HAP-1 (cell line): ENCODE data around the gene MYRFL.

ENCODE experiments used
- DNase-seq, 2 experiments: peaks; one replicate each; pipeline ENCODE4 v3.0.0-alpha.2; 2016 to 2020; ENCODE audit warnings: low spot score in 2 of 2
- H3K27me3 ChIP-seq: fragments of 250-450 bp; sonication (Bioruptor Pico); 2 replicates; pipeline ENCODE4 v1.5.1; 2020; ENCODE audit warnings: low read depth, mild to moderate bottlenecking, moderate library complexity
- H3K36me3 ChIP-seq: fragments of 250-450 bp; sonication (Bioruptor Pico); replicated peaks from 2 replicates; pipeline ENCODE4 v1.5.1; 2020; ENCODE audit warnings: mild to moderate bottlenecking
- H3K4me1 ChIP-seq: fragments of 250-450 bp; sonication (Bioruptor Pico); 2 replicates; pipeline ENCODE4 v1.5.1; 2020; ENCODE audit warnings: mild to moderate bottlenecking
- H3K4me3 ChIP-seq: fragments of 250-450 bp; sonication (Bioruptor Pico); 2 replicates; pipeline ENCODE4 v1.5.1; 2020; ENCODE audit warnings: mild to moderate bottlenecking, moderate library complexity
- H3K9me3 ChIP-seq: fragments of 250-450 bp; sonication (Bioruptor Pico); 2 replicates; pipeline ENCODE4 v1.5.1; 2020; ENCODE audit warnings: mild to moderate bottlenecking, moderate library complexity
- in situ Hi-C: fragments of 300-500 bp; cut with MboI; formaldehyde crosslinking; loops from 3 replicates; pipeline ENCODE4 v1.14.3; 2020; ENCODE audit warnings: low sequenced_read_pairs, inconsistent platforms, mixed read lengths

The MYRFL gene

GRCh38 chr12:69999561-69999960, 174.5 kb downstream of the MYRFL start:
- Histone ChIP-seq H3K27me3 (no peaks in the 10 kb centered on the region), H3K36me3 (no peaks in the 10 kb centered on the region), H3K9me3 (no peaks in the 10 kb centered on the region), H3K4me3 (no peak overlapping the region), H3K4me1 (no peaks in the 10 kb centered on the region)
- no peak for DNase-seq
- in situ Hi-C loops, result no loop called here

- Histone ChIP-seq H3K27me3 (no peaks in the 10 kb centered on the region), H3K4me1 (no peaks in the 10 kb centered on the region), H3K4me3 (no peak overlapping the region), H3K36me3 (no peaks in the 10 kb centered on the region), H3K9me3 (no peaks in the 10 kb centered on the region)
- DNase-seq, result no peak
- in situ Hi-C loops, result no loop called here
Observed at GRCh38 chr12:70002097-70002911, 177.3 kb downstream of the MYRFL start.

- Histone ChIP-seq H3K4me1 (no peaks in the 10 kb centered on the region), H3K4me3 (no peak overlapping the region), H3K9me3 (no peaks in the 10 kb centered on the region), H3K27me3 (no peaks in the 10 kb centered on the region), H3K36me3 (no peaks in the 10 kb centered on the region)
- no peak for DNase-seq
- in situ Hi-C loops, result no loop called here
Observed at GRCh38 chr12:70002912-70003255, 177.9 kb downstream of the MYRFL start.

- no peak overlapping the region for H3K4me3 ChIP-seq
- in situ Hi-C loops, result no loop called here
- no peaks in the 10 kb centered on the region for H3K36me3 ChIP-seq
- DNase-seq, result no peak
- no peaks in the 10 kb centered on the region for H3K4me1 ChIP-seq
- H3K27me3 ChIP-seq, result no peaks in the 10 kb centered on the region
- H3K9me3 ChIP-seq, result no peaks in the 10 kb centered on the region
Observed at GRCh38 chr12:70005864-70006618, 181.0 kb downstream of the MYRFL start.

- no peaks in the 10 kb centered on the region for H3K27me3 ChIP-seq
- no peaks in the 10 kb centered on the region for H3K9me3 ChIP-seq
- H3K4me3 ChIP-seq, result no peak overlapping the region
- no peaks in the 10 kb centered on the region for H3K4me1 ChIP-seq
- no peaks in the 10 kb centered on the region for H3K36me3 ChIP-seq
- DNase-seq, result no peak
- in situ Hi-C loops, result no loop called here
Observed at GRCh38 chr12:70006619-70006973, 181.6 kb downstream of the MYRFL start.

- no peaks in the 10 kb centered on the region for H3K9me3 ChIP-seq
- no peaks in the 10 kb centered on the region for H3K36me3 ChIP-seq
- in situ Hi-C loops, result no loop called here
- no peak overlapping the region for H3K4me3 ChIP-seq
- DNase-seq, result no peak
- no peaks in the 10 kb centered on the region for H3K4me1 ChIP-seq
- H3K27me3 ChIP-seq, result no peaks in the 10 kb centered on the region
Observed at GRCh38 chr12:70007687-70008086, 182.7 kb downstream of the MYRFL start.
